ENCODE results near the gene PHLDA2.
"Not testable (repeated sequence)": the region's sequence is repeated elsewhere in the genome, so short reads cannot be mapped to it uniquely, and the experiment has no call there.

GRCh38 chr11:2937641-2938457 is 8.6 kb upstream of the PHLDA2 start:
- TF ChIP-seq NR3C1 (CRISPR knock-in tag; IDR thresholded peaks at IDR 0.05); CTCF (CRISPR knock-in tag; IDR thresholded peaks at IDR 0.05); RBAK (CRISPR knock-in tag; IDR thresholded peaks at IDR 0.05); E2F2 (CRISPR knock-in tag; IDR thresholded peaks at IDR 0.05; ENCODE audit: borderline replicate concordance); E2F1 (CRISPR knock-in tag; IDR thresholded peaks at IDR 0.05); ZNF281 (CRISPR knock-in tag; IDR thresholded peaks at IDR 0.05; ENCODE audit: borderline replicate concordance); USF2 (IDR thresholded peaks at IDR 0.05; ENCODE audit: low read depth, low read length); USF2 (CRISPR knock-in tag; IDR thresholded peaks at IDR 0.05; ENCODE audit: borderline replicate concordance); TRAFD1 (CRISPR knock-in tag; IDR thresholded peaks at IDR 0.05; ENCODE audit: borderline replicate concordance): not testable (repeated sequence)

All from HepG2 (cell line).